ENCODE results near the gene TBC1D14.

TBC1D14 gene

GRCh38 chr4:6953751-6954380, 44.2 kb downstream of the TBC1D14 start:
- no peak for FAIRE-seq
- no peak for DNase-seq (ENCODE audit: insufficient read length, low spot score)
- no peak for TF ChIP-seq CTCF (IDR thresholded peaks at IDR 0.05; ENCODE audit: insufficient read depth, missing control alignments)

GRCh38 chr4:6955261-6955911, 45.8 kb downstream of the TBC1D14 start:
- DNase-seq (ENCODE audit: insufficient read length, low spot score) (no peak), FAIRE-seq (no peak)
- TF ChIP-seq CTCF (IDR thresholded peaks at IDR 0.05; ENCODE audit: insufficient read depth, missing control alignments) = no peak

DNA sequence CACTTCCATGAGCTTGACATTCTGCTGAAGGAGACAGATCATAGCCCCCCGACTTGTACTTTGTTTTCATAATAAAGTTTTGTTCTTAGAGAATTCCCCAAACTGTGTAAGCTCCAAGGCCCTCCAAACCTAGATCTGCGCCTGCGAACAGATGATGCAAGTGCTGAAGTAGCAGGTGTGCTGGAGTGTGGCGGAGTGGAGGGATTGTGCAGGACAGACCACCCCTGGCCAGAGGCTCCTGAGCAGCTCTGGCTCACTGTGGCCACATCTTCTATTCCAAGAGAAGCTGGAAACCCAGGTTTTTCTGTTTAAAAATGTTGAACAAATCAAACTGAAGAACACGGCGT, 46.4 kb downstream of the TBC1D14 start:
- FAIRE-seq (no peak), DNase-seq (ENCODE audit: insufficient read length, low spot score) (no peak)
- TF ChIP-seq CTCF (IDR thresholded peaks at IDR 0.05; ENCODE audit: insufficient read depth, missing control alignments) = no peak

DNA sequence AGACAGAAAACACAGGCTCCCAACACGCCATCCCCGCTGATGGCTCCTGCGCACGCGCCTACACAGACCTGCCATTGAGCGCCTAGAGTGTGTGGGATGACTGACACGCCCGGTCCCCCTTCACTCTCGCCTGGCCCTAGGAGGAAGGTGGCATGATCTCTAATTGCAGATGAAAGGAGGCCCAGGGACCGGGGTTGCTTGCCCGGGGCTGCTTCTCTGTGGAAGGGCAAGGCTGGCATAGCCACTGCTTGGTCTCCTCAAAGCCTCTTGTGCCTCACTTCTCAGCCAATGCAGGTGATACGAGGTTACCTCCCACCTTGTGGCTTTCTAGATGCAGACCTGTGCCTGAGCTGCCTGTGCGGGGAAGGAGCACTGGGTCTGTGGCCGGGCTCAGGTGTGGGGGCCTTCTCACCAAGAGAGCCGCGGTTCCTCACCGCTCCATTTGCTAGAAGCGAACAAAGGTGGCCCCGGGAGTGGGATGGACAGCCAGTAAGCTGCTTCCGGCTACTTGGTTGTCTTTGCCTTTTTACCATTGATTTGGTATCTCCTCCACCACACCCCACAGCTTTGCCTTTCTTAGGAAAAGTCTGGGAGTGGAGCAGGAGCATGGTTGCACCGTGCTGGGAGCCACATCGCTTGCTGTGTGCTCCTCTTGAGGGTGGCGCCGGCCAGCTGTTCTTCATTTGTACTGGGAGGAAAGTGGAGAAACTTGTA, 47.0 kb downstream of the TBC1D14 start:
- no peak for TF ChIP-seq CTCF (IDR thresholded peaks at IDR 0.05; ENCODE audit: insufficient read depth, missing control alignments)
- DNase-seq (ENCODE audit: insufficient read length, low spot score) (no peak), FAIRE-seq (no peak)

DNA sequence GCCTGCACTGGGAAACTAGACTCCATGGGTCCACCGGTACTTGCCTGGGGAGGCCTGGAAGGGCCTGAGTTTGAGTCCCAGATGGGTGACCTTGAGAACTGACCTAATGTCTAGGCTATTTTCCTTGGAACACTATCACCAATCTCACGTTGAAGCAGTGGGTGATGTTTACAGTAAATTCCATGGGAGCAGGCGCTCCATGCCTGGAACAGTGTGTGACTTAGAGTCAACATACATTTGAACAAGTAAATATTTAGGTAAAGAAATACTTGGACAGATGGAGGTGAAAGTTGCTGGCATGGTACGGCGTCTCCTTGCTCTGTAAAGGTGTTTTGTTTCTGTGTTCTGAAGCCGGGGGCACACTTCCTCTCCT, 47.5 kb downstream of the TBC1D14 start:
- no peak for FAIRE-seq
- DNase-seq (ENCODE audit: insufficient read length, low spot score) = no peak
- TF ChIP-seq CTCF (IDR thresholded peaks at IDR 0.05; ENCODE audit: insufficient read depth, missing control alignments) = no peak

DNA sequence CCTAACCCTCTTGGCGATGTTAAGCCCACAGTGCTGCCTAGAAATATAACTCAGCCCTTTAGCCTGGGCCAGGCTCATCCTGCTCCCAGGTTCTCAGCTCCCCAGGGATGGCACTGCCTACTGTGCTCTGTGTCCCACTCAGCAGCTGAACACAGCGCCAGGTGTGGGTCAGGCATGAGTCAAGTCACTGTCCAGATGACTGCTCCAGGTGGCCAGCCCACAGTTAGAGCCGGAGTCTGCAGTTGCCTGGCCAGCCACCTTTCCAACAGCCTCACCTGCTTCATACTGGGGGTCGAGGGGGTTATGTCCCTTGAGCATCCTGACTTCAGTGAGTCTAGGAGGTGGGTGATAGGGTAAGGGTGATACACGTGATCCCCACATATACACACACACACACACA, 48.4 kb downstream of the TBC1D14 start:
- DNase-seq (ENCODE audit: insufficient read length, low spot score) (no peak), FAIRE-seq (no peak)
- TF ChIP-seq CTCF (IDR thresholded peaks at IDR 0.05; ENCODE audit: insufficient read depth, missing control alignments) = no peak

DNA sequence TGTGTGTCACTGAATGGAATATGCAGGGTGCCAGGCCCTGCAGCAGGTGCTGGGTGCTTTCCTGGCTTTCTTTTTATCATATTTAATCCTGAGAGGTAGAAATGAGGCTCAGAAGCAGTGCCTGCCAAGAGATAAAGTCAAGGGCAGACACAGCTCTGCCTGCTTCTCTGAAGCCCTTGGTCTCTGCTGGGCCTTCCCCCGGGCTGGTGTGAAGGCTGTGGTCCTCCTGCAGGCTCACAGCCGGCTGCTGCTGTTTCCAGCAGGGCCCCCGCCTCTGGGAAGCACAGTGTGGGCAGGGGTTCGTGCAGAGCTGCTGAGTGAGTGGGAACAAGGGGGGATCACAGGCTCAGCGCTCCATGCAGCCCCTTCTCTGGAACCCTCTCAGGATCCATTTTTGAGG, 49.6 kb downstream of the TBC1D14 start:
- DNase-seq (ENCODE audit: insufficient read length, low spot score) (no peak), FAIRE-seq (no peak)
- TF ChIP-seq CTCF (IDR thresholded peaks at IDR 0.05; ENCODE audit: insufficient read depth, missing control alignments) = no peak
